Upper lobe of left lung (tissue), 4 donors: Measurements from ENCODE around the gene NSA2.
"Not testable (repeated sequence)": the region's sequence is repeated elsewhere in the genome, so short reads cannot be mapped to it uniquely, and the experiment has no call there.

Experiments
- CTCF ChIP-seq, 6 experiments: fragments of 450-650 bp in 4 of 6; fragments of 200-600 bp in 2 of 6; sonication (generic) in 2 of 6; IDR thresholded peaks; one replicate each; pipeline ENCODE4 v1.5.1; 2016 to 2019; ENCODE audit warnings: antibody characterized with exemption in 6 of 6
- EP300 ChIP-seq, 4 donors: sonication (generic); formaldehyde crosslinking; IDR thresholded peaks; one replicate each; pipeline ENCODE4 v1.5.1; 2017; ENCODE audit warnings: antibody characterized with exemption in 4 of 4, control low read depth in 2 of 4
- POLR2A ChIP-seq, 4 donors: fragments of 450-650 bp; IDR thresholded peaks; one replicate each; pipeline ENCODE4 v1.5.1; 2016 to 2017; ENCODE audit warnings: antibody characterized with exemption in 4 of 4, mild to moderate bottlenecking in 2 of 4

DNA sequence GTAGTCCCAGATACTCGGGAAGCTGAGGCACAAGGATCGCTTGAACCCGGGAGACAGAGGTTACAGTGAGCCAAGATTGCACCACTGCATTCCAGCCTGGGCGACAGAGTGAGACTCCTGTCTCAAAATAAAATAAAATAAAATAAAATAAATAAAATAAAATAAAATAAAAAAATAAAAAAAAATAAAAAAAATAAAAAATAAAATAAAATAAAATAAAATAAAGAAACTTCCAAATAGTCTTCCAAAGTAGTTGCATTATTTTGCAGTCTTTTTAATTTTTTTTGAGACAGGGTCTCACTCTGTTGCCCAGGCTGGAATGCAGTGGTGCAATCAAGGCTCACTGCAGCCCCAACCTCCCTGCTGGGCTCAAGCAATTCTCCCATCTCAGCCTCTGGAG is 18.3 kb upstream of the NSA2 start:
- TF ChIP-seq CTCF, POLR2A, EP300 (IDR thresholded peaks at IDR 0.05): not testable (repeated sequence)
